Subcutaneous abdominal adipose tissue (tissue), 5 donors: Measurements from ENCODE around the gene WASHC3.
"Not testable (repeated sequence)": the region's sequence is repeated elsewhere in the genome, so short reads cannot be mapped to it uniquely, and the experiment has no call there.

Experiments used
- H3K27ac ChIP-seq: one replicate; pipeline ENCODE4 v1.7.0; 2013; ENCODE audit warnings: low read depth, mild to moderate bottlenecking, inconsistent platforms, low read length, moderate library complexity
- H3K27me3 ChIP-seq, 5 donors: one replicate each; pipeline ENCODE4 v1.7.0; 2013; ENCODE audit warnings: low read length in 5 of 5, inconsistent platforms in 1 of 5; ENCODE audit not compliant: control insufficient read depth in 5 of 5, insufficient read depth in 4 of 5
- H3K36me3 ChIP-seq, 5 donors: one replicate each; pipeline ENCODE4 v1.7.0; 2013; ENCODE audit warnings: low read length in 5 of 5; ENCODE audit not compliant: control insufficient read depth in 5 of 5, insufficient read depth in 5 of 5
- H3K4me1 ChIP-seq, 5 donors: one replicate each; pipeline ENCODE4 v1.7.0; 2013; ENCODE audit warnings: low read length in 5 of 5, mild to moderate bottlenecking in 3 of 5, moderate library complexity in 1 of 5; ENCODE audit not compliant: control insufficient read depth in 5 of 5, insufficient read depth in 5 of 5
- H3K4me3 ChIP-seq, 5 donors: one replicate each; pipeline ENCODE4 v1.7.0; 2013; ENCODE audit warnings: low read length in 5 of 5, low read depth in 1 of 5
- H3K9ac ChIP-seq, 5 donors: one replicate each; pipeline ENCODE4 v1.7.0; 2013; ENCODE audit warnings: low read length in 5 of 5, mild to moderate bottlenecking in 4 of 5, moderate library complexity in 3 of 5
- H3K9me3 ChIP-seq, 5 donors: one replicate each; pipeline ENCODE4 v1.7.0; 2013; ENCODE audit warnings: low read length in 5 of 5; ENCODE audit not compliant: control insufficient read depth in 5 of 5
- donor health status: healthy.
- donor health status: healthy.
- donor health status: healthy.
- donor health status: healthy.
- donor health status: healthy.

Gene WASHC3

DNA sequence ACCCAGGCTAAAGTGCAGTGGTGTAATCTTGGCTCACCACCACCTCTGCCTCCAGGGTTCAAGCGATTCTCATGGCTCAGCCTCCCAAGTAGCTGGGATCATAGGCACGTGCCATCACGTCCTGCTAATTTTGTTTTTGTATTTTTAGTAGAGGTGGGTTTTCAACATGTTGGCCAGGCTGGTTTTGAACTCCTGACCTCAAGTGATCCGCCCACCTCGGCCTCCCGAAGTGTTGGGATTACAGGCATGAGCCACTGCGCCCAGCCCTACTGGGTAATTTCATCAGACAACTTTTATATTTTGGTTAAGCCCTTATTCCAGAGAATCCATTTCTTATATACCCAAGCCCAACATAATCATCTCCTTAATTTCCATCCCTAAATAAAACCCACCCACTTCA lies 10.3 kb upstream of the WASHC3 start:
- H3K4me3 ChIP-seq, H3K9ac ChIP-seq, H3K27ac ChIP-seq, H3K27me3 ChIP-seq, H3K9me3 ChIP-seq: not testable (repeated sequence)
- peaks cover 0 to 26% (median 13%) of the 10 kb centered on the region in 5 donors for H3K4me1 ChIP-seq
- H3K36me3 ChIP-seq: peaks cover 11 to 29% (median 16%) of the 10 kb centered on the region in 5 donors

GRCh38 chr12:102069707-102070106 lies 7.9 kb upstream of the WASHC3 start:
- Histone ChIP-seq H3K9ac (peak overlapping the region in 1 of 5 donors; percentile 11), H3K27ac (no peak overlapping the region), H3K4me3 (no peak overlapping the region), H3K36me3 (peaks cover 0 to 8% (median 4%) of the 10 kb centered on the region in 5 donors), H3K27me3 (no peaks in the 10 kb centered on the region), H3K4me1 (peaks cover 0 to 26% (median 13%) of the 10 kb centered on the region in 5 donors), H3K9me3 (no peaks in the 10 kb centered on the region)

DNA sequence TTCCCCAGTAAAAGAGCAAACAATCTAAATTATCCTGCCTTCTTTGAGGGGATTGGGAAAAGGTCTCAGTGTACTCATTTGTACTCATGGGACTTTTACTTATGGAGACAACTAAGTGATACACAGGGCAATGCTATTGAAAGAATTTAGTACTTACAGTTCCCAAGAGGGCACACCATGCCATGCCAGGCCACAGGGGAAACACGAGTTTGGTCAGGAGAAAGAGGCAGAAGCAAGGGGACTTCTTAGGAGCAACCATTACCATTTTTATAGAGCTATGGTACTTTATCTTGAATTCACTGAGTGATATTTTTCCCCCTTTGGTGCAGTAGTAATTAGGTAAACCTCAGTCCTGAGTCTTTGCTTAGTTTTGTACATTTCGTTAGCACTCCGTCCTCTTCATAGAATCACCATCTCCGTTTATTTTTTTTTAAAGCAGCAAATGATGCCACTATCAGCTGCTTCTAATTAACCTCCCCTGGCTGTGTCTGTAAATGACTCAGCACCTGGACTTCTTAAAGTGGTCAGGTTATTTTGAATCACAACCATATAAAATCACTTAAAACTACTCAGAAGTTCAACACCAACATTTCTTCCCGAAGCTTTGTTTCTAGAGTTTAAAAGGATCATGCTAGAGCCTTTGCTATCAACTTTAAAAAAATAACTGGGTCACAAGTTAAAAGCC lies 5.9 kb upstream of the WASHC3 start:
- Histone ChIP-seq H3K4me3 (no peak overlapping the region), H3K27me3 (no peaks in the 10 kb centered on the region), H3K9me3 (no peaks in the 10 kb centered on the region), H3K9ac (peak overlapping the region in 1 of 5 donors; percentile 35), H3K36me3 (no peaks in the 10 kb centered on the region), H3K4me1 (peaks cover 0 to 26% (median 13%) of the 10 kb centered on the region in 5 donors), H3K27ac (no peak overlapping the region)

DNA sequence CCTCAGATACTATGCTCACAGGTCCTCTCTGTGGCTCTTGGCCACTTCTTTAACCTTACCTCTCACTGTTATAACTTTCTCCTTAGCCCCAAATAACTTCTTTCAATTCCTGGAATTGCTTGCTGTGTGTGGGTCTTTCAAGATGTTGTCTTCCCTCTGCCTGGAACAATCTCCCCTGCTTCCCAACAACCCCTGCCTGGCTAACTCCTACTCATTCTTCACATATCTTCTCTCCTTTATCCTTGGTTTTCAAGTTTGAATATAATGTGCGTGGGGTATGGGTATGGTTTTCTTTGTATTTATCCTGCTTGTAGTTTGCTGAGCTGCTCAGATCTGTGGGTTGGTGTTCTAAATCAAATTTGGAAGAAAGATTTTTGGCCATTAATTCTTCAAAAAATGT lies 2.7 kb upstream of the WASHC3 start:
- H3K9me3 ChIP-seq: no peaks in the 10 kb centered on the region
- no peaks in the 10 kb centered on the region for H3K27me3 ChIP-seq
- no peak overlapping the region for H3K9ac ChIP-seq
- H3K4me3 ChIP-seq: no peak overlapping the region
- no peaks in the 10 kb centered on the region for H3K36me3 ChIP-seq
- peaks cover 0 to 32% (median 22%) of the 10 kb centered on the region in 5 donors for H3K4me1 ChIP-seq
- H3K27ac ChIP-seq: no peak overlapping the region

DNA sequence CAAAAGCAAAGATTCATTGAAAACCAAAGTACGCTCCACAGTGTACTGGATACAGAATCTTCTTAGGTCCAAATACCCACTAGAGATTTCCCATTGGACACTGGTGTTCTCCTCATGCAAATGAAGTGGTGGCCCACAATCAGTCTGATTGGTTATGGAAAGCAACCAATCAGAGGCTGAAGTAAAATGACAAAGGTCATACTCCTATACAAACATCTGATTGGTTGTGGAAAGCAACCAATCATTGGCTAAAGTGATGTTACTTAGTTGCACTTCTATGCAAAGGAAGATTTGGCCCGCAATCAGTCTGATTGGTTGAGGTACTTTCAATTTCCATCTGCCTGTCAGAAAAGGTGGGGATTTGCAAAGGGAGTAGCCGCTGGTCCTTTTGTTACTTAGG lies 1.3 kb upstream of the WASHC3 start:
- Histone ChIP-seq H3K36me3 (peaks cover 0 to 3% (median 0%) of the 10 kb centered on the region in 5 donors), H3K9me3 (no peaks in the 10 kb centered on the region), H3K4me1 (peaks cover 0 to 19% (median 16%) of the 10 kb centered on the region in 5 donors), H3K27me3 (no peaks in the 10 kb centered on the region), H3K9ac (no peak overlapping the region), H3K4me3 (no peak overlapping the region), H3K27ac (no peak overlapping the region)

DNA sequence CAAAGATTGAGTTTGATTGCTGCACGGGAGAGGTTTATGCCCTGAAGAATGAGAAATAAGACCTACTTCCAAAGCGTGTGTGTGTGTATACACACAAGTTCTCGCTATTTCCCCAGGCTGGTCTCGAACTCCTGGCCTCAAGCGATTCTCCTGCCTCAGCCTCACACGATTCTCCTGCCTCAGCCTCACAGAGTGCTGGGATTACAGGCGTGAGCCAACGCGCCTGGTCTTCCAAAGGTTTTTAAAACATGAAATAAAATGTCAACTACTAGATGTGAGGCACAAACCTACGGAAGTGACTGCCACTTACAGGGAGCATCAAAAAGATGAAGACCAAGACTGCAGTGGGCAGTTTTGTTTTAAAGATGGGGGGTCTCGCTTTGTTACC lies 622 bp upstream of the WASHC3 start:
- Histone ChIP-seq H3K9ac (peak overlapping the region in 1 of 5 donors; percentile 96), H3K4me3 (peak overlapping the region; percentile 66 to 99 (median 98)), H3K36me3 (peaks cover 0 to 3% (median 0%) of the 10 kb centered on the region in 5 donors), H3K27me3 (no peaks in the 10 kb centered on the region), H3K4me1 (peaks cover 0 to 13% (median 12%) of the 10 kb centered on the region in 5 donors), H3K27ac (no peak overlapping the region), H3K9me3 (no peaks in the 10 kb centered on the region)

- peaks cover 0 to 13% (median 10%) of the 10 kb centered on the region in 5 donors for H3K4me1 ChIP-seq
- H3K27me3 ChIP-seq: no peaks in the 10 kb centered on the region
- peak overlapping the region; percentile 88 for H3K27ac ChIP-seq
- peak overlapping the region; percentile 85 to 96 (median 93) for H3K9ac ChIP-seq
- peak overlapping the region; percentile 89 to 99 (median 98) for H3K4me3 ChIP-seq
- peaks cover 0 to 13% (median 5%) of the 10 kb centered on the region in 5 donors for H3K36me3 ChIP-seq
- no peaks in the 10 kb centered on the region for H3K9me3 ChIP-seq
Measured at GRCh38 chr12:102061096-102061559, 663 bp downstream of the WASHC3 start.

DNA sequence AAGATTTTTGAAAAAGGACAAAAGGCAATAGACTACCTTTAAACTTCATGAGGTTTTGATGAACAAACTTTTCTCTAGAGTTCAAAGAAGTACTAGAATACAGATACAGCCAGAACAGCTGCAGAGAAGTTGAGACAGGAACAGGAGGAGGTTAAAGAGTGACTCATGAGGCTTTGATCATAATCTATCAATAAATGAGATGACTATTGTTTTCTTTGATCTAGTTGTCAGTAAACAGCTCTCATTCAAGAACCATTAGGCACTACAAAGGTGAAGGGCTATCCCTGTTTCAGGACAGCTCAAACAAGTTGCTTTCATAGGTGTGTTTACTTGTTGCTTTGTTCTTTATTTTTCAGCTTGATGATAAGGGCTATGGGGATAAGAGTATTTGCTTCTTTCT lies 2.4 kb downstream of the WASHC3 start:
- Histone ChIP-seq H3K4me1 (peaks cover 0 to 13% (median 10%) of the 10 kb centered on the region in 5 donors), H3K27ac (no peak overlapping the region), H3K9ac (no peak overlapping the region), H3K27me3 (no peaks in the 10 kb centered on the region), H3K4me3 (no peak overlapping the region), H3K36me3 (peaks cover 2 to 19% (median 8%) of the 10 kb centered on the region in 5 donors), H3K9me3 (no peaks in the 10 kb centered on the region)

- Histone ChIP-seq H3K9me3 (no peaks in the 10 kb centered on the region), H3K9ac (no peak overlapping the region), H3K4me3 (no peak overlapping the region), H3K27me3 (no peaks in the 10 kb centered on the region), H3K27ac (no peak overlapping the region), H3K4me1 (peaks cover 0 to 3% (median 0%) of the 10 kb centered on the region in 5 donors), H3K36me3 (peaks cover 32 to 46% (median 37%) of the 10 kb centered on the region in 5 donors)
Measured at GRCh38 chr12:102054345-102054744, 7.4 kb downstream of the WASHC3 start.

DNA sequence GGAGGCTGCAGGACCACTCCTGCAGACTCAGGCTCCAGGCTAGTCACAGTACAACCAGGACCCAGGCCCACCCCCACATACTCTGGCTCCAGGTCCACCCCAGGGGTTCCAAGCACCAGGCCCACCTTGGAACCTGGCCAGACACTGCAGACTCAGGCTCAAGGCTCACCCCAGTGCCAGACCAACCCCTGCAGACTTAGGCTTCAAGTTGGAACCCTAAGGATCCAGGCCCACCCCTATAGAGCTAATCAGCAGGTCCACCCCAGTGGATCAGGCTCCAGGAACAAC lies 8.8 kb downstream of the WASHC3 start:
- Histone ChIP-seq H3K36me3 (peaks cover 38 to 51% (median 43%) of the 10 kb centered on the region in 5 donors), H3K9me3 (no peaks in the 10 kb centered on the region), H3K27ac (no peak overlapping the region), H3K4me1 (peaks cover 0 to 3% (median 0%) of the 10 kb centered on the region in 5 donors), H3K4me3 (no peak overlapping the region), H3K27me3 (no peaks in the 10 kb centered on the region), H3K9ac (peak overlapping the region in 1 of 5 donors; percentile 37)
